Measurements from ENCODE around the gene DLD.

GRCh38 chr7:107907790-107908189, 16.8 kb downstream of the DLD start:
- TF ChIP-seq HDAC2 (IDR thresholded peaks at IDR 0.05), result no peak
- no peak for TF ChIP-seq CTCF (IDR thresholded peaks at IDR 0.05 in 2 of 3, conservative IDR thresholded peaks at IDR 0.05 in 1 of 3; ENCODE audit: insufficient read depth in 2 of 3, low read depth in 1 of 3, low read length in 3 of 3)
- TF ChIP-seq RFX1 (IDR thresholded peaks at IDR 0.05), result no peak
- TF ChIP-seq, protein P1, sequence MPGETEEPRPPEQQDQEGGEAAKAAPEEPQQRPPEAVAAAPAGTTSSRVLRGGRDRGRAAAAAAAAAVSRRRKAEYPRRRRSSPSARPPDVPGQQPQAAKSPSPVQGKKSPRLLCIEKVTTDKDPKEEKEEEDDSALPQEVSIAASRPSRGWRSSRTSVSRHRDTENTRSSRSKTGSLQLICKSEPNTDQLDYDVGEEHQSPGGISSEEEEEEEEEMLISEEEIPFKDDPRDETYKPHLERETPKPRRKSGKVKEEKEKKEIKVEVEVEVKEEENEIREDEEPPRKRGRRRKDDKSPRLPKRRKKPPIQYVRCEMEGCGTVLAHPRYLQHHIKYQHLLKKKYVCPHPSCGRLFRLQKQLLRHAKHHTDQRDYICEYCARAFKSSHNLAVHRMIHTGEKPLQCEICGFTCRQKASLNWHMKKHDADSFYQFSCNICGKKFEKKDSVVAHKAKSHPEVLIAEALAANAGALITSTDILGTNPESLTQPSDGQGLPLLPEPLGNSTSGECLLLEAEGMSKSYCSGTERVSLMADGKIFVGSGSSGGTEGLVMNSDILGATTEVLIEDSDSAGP (CRISPR knock-in tag; IDR thresholded peaks at IDR 0.05), result no peak
- no peak for TF ChIP-seq CEBPG (CRISPR knock-in tag; IDR thresholded peaks at IDR 0.05)
- TF ChIP-seq CEBPG (tag; conservative IDR thresholded peaks at IDR 0.05 in 1 of 2, IDR thresholded peaks at IDR 0.05 in 1 of 2), result peak in 1 of 2 experiments; percentile 59; a peak in 1 of 4 replicates
- no peak for TF ChIP-seq ZFX (CRISPR knock-in tag; IDR thresholded peaks at IDR 0.05)
- no peak for TF ChIP-seq SRSF1 (IDR thresholded peaks at IDR 0.05; ENCODE audit: low read depth, low read length)
- TF ChIP-seq POLR2A (conservative IDR thresholded peaks at IDR 0.05), result no peak
- TF ChIP-seq ELF4 (CRISPR knock-in tag; IDR thresholded peaks at IDR 0.05), result no peak
